RPMI7951 (cell line): Measurements from ENCODE around the gene GRHPR. TPM values are rescaled to one million over a fixed set of nuclear protein-coding genes. Genes with fewer than 3 reads are reported as not detected.

Experiments used
- DNase-seq: peaks from one replicate; pipeline ENCODE4 v3.0.0-alpha.2; 2012; ENCODE audit warnings: low read depth
- total RNA-seq: library from RNA; depleted of rRNA; stranded (reverse); fragments of >200 nt; shearing (Covaris generic); gene quantifications from 2 replicates; pipeline ENCODE4 v1.2.3, GENCODE V29; 2014

Gene GRHPR
- total RNA-seq, 1 experiment from 2014 or later = 129 TPM

DNA sequence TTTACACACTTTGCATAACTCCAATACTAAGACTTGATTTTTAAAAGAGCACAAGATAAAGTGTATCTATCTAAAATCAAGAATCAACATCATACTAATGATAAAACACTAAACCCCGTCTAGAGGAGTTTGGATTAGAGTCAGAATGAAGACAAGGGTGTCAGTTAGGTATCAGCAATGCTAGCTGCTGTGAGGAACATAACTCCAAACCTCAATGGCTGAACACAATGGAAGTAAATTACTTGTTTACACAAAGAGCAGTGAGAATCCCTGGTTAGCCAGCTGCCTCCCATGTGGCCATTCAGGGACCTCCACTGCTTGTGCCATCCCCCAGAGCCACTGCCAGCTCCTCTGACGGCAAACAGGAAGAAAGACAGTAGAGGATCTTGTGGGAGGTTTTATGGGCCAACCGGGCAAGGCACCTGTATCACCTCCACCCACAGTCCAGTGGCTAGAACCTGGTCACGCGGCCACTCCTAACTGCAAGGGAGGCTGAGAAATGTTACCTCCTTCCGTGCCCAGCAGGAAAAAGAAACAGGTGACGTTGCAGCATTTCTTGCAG is 24.0 kb upstream of the GRHPR start:
- DNase-seq = no peak

DNA sequence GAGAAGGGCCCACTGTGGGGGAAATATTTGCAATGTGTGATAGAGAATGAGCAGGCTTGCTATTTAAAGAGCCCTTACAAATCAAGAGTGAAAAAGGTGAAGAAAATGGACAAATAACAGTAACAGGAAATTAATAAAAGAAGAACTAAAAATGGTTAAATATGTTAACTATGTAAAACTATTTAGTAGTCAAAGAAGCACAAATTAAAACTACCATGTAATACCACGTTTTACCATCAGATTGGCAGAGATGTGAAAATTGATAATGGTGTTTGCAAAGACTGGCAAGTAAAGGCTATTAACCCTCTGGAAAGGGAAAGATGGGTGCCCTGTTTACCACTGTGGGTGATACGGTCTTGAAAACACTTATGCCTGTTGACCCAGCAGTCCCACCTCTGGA is 23.2 kb upstream of the GRHPR start:
- no peak for DNase-seq

DNA sequence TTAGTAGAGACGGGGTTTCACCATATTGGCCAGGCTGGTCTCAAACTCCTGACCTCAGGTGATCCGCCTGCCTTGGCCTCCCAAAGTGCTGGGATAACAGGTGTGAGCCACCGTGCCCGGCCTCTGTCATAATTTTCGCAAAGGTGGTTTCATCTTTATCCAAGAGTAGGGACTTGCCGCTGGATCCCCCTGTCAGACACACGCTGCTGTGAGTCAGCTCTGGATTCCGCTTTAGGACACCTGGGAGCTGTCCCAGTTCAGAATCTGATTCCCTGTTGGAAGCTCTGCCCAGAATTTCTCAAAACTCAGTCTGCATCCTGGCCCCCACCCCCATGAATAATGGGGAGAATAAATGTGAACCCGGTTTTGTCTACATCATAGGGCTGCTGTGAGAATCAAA is 17.9 kb upstream of the GRHPR start:
- no peak for DNase-seq

DNA sequence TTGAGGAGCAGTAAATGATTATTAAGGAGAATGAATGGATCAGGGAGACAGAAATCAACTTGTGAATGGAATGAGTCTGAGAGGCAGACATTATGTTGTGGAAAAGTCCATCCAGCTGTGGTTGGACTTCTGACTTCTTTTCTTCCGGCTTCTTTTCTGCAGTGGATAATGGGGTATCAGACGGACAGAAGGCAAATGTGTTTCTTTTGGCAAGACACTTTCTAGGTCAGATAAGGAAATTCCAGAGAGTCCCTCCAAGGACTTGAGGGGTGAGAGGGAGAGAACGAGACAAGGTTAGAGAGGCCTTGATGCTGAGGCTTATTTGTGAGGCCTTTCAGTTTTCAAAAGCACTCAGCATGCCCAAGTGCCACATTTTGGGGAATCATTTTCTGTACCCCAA is 17.1 kb upstream of the GRHPR start:
- DNase-seq = no peak

DNA sequence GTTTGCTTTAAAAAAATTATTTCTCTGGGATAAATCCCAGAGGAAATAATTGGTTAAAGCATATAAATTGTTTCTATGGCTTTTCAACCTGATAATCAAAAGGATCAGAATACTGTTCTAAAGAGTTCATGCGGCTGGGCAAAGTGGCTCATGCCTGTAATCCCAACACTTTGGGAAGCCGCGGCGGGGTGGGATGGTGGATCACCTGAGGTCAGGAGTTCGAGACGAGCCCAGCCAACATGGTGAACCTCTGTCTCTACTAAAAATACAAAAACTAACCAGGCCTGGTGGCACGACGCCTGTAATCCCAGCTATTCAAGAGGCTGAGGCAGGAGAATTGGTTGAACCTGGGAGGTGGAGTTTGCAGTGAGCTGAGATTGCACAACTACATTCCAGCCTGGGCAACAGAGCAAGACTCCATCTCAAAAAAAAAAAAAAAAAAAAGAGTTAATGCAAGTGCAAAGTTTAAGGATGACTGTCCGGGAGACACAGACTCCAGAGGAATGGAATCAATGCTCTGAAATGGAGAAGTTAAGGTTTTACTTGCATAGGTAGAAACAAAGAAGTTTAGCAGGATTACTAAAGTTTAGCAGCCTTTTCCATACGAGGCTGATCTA is 16.6 kb upstream of the GRHPR start:
- no peak for DNase-seq

DNA sequence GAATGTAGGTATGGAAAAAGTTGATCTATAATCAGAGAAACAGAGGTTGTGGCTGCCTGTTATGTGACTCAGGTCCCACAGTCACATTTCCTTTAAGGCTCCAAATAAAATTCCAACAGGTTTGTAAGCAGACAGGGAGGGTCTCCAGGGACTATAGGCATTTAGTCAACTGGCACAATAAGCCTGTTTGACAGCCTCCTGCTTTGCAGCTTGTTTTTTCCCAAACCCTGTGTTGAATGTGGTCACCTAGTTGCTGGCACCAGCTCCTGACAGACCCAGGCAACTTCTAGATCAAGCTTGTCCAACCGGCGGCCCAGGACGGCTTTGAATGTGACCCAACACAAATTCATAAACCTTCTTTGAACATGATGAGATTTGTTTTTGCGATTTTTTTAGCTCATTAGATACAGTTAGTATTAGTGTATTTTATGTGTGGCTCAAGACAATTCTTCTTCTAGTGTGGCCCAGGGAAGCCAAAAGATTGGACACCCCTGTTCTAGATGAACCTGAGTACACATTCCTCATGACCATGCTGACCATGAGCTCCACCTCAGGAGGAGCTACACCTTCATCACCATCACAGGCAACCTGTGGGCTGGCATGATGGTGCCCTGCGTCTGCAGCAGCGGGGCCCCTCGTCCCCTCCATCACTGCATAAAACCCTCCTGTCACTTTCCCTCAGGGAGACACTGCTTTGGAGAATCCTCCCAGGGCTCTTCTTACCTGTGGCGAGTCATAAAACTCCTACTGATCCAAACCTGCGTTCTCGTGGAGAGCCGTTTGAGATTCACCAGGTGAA is 15.7 kb upstream of the GRHPR start:
- no peak for DNase-seq

DNA sequence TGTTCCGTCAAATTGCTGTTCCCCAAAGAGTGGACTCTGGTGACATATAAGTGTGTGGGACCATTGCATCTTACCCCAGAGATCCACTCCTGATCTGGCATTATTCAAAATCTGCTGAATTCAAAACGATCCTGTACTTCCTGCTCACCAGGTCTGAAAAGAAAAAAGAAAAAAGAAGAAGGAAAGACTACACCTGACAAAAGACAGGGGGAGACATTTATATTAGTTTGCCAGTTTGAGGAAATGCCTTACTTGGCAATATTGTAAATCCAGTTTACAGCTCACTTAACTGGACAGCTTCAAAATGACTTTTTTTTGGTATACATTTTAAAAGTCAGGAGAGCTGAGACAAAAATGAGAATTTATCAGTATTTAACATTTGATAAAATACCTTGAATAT is 15.0 kb upstream of the GRHPR start:
- no peak for DNase-seq

DNA sequence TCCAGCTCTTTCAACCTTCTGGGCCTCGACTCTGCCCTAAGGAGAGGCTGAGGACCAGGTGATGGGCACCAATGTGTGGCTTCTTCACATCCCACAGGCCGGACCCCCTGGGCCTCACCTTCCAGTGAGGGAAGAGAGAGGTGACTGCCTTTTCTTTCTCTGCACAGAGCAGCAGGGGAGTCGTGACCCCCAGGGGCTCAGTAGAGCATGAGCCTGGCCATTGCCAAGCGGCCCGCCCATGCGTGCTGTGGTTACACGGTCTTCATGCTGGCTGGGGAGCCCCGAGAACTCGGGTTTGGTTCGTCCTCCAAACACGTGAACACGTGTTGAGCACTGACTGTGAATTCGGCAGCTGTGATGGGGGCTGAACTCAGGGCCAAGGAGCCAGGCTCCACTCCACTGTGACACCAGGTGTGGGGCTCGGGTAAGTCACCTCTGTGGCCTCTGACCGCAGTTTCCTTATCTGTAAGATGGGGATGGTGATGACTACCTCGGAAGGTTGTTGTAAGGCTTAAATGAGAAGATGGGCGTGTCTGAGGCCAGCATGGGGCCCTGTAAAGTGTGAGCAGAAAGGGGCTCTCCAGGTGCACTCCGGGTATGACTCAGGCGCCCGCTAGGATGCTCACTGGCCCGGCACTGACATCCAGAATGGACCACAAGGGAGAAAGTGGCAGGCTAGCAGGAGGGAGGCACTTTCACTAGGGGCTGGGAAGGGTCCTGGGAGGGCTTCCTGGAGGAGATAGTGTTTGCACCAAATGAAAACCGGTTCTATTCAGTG is 13.4 kb upstream of the GRHPR start:
- no peak for DNase-seq

DNA sequence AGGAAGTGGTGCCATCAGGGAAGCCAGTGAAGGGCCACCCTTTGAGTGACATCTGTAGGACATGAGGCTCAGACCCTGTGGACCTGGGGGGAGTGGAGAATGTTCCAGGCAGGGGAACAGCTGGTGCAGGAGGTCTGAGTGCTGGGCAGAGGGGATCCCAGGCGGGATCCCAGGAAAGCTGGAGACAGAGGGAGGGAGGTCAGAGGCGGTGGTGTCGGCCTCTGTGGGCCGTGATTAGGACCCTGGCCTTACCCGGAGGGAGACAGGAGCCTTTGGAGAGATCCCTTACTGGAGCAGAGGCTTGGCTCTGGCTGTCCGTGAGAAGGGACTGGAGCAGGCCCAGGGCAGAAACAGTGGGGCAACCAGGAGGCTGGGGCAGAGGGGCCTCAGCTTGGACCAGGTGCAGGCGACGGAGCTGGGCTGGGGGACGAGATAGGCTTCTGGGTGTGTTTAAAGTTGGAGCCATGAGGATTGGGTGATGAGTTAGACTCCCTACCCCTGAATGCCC is 12.1 kb upstream of the GRHPR start:
- no peak for DNase-seq

DNA sequence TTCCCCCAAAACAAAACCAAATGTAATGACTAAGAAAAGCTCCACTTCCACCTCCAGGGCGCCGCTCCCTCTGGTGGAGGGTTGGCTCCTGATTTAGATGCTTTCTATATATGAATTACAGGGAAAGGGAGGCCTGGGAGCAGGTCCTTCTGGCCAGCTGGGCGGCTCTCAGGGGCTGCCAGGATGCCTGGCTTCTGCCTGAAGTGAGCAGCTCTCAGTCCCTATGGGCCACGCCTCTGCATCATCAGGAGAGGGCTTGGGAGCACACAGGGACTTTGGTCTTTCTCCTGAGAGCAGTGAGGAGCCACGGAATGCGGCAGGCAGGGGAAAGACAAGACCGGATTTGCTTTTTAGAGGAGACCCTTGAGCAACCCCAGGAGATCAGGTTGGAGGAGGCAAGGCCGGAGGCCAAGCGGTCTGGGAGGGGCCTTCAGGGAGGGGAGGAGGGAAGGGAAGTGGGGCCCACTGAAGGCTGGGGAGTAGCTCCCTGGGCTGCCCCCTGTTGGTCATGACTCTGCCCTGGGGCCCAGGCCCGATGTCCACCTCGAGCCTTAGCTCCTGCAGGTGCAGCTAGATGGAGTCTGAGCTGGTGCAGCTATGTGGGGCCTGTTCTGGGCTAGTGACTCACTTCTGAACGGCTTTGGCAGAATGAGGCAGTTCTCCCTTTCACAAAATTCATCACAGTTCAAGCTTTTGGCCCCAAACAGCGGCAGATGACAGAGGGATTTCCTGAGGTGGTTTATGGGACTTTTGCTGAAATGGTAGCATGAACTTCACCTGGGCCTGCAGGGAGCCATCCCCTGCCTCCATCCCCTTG is 11.3 kb upstream of the GRHPR start:
- peak; percentile 36 for DNase-seq

DNA sequence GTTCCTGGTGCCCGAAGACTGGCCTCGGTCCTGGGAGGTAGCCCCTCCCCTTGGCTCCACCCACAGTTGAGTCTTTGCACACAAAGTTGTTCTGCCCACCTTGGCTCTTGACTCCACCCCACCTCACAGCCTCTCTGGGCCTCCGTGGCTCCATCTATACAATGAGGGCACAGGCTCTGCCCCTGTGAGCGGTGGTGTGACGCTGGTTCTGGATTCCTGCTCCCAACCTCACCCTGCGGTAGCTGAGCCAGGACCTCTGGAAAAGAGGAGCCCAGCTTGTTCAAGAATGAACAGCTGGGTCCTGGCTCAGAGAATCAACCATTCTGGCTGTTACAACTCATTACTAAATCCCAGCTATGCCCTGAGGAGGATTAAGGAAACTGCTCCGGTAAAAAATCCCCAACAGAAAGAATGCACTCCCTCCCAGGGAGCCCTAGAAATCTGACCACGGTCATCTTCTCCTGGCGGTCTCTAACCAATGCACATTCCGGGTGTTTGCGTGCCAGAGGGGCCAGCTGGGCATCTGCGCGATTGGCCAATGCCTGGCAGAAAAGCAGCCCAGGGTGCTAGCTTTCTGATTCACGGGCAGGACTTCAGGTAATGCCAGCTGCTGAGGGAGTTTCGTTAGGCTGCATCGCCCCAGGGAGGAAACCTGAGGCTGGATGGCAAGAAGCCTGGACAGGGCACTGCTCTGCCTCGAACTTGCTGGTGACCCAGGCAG is 9.9 kb upstream of the GRHPR start:
- peak; percentile 95 for DNase-seq

DNA sequence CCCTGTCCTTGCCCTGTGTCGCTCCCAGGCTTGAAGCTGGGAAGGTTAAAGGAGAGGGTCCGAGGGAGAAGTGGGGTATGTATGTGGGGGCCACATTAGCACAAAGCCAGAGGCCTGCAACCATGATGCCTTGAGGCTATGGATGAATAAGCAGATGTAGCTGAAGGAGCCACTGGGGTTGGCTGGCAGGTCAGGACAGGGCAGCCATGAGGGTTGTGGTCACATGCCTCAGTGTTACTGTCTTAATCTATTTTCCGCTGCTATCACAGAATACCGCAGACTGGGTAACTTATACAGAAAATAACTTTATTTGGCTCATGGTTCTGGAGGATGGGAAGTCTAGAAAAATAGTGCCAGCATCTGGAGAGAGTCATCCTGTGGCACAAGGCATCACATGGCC is 9.2 kb upstream of the GRHPR start:
- peak; percentile 92 for DNase-seq

DNA sequence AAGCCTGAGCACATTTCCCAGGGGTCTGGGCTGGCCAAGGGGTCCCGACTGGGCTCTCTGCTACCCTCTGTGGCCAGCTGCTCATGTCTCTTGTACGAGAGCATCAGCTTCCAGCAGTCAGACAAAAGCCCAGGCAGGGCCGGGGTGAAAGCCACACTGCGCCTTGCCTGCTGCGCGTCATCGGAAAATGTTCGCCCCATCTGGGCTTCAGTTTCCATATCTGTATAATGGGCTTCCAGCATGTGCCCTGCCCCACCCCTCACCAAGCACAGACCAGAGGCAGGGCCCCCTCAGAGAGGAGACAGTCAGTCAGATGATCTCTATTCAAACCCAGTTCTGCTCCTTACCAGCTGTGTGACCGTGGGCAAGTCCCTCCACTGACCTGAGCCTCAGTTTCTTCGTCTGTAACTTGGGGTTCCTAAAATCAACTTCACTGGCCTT is 8.0 kb upstream of the GRHPR start:
- no peak for DNase-seq

DNA sequence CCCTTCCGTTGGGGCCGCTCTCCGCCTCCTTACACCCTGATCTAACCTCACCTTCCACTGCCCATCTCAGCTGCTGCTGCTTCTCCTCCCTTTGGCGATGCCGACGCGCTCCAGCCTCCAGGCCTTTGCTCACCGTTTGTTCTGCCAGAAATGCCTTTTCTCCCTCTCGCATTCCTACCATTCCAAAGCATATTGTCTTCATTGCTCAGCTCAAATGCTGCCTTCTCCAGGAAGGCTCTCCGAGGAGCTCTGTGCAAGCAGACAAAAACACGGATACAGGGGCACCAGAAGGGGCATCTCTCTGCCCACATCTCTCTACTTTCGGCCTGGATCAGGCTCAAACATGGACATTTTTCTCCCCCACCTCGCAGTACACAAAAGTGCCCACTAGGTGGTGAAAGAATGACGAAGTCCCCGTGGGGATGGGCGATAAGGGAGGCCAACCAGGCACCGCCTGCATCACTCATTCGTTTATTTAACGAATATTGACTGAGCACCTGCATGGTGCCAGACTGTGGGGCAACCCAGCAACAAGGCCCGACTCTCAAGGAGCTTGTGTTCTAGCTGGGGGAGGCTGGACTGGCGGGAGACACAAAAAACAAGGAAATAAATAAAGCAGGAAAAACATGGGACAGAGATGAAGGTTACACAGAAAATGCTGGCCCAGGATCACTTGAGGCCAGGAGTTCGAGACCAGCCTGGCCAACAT is 7.3 kb upstream of the GRHPR start:
- peak; percentile 73 for DNase-seq

DNA sequence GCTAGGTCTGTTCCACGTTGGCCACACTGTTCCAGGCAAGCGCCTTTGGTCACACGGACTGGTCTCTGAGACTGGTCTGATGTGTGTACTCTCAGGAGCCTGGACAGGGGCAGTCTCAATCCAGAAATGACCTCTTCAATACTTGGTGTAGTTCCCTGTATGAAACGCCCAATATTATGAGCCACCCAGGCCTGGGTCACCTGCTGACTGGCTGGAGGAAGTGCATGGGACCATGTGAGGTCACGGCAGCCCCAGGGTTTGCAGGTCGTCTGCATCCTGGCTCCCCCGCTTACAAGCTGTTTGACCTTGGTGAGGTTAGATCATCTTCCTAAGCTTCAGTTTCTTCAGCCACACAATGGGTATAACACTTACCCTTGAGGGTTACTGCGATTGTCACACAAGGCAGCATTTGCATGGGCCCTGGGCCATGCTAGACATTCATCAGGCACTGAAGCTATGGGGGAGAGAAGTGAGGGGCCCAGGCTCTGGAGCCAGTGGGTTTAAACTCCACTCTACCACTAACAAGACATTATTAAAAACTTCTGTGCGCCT is 5.2 kb upstream of the GRHPR start:
- no peak for DNase-seq

DNA sequence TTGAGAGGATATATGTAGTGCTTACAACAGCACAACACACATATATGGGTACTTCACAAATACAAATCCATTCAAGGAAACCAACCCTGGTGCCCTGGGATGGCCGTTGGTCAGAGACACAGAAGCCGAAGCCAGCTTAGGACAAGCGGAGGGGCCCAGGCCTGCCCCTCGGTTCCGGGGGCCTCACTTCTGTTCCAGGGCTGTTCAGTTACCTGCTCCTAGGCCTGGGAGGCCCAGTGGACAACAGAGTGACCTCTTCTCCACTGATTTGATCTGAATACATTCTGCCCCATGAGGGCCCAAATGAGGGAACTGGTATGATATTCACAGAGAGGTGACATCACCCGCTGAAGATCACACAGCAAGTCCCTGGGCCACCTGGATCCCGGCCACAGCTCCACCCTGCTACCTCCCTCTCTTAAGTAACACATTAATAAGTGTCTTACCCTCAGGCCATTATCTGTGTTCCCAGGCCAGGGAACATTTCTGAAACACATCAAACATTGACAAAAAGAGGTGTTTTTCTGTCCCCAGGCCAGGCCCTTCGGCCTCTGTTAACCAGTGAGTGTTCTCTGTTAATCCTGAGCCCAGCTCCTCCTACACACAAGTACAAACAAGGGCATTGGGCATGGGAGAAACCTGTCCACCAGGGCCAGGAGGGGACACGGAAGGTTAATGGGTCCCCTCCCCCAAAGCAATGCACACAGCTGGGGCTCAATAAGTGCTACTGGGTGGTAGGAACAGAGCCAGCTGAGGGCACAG is 4.5 kb upstream of the GRHPR start:
- no peak for DNase-seq

DNA sequence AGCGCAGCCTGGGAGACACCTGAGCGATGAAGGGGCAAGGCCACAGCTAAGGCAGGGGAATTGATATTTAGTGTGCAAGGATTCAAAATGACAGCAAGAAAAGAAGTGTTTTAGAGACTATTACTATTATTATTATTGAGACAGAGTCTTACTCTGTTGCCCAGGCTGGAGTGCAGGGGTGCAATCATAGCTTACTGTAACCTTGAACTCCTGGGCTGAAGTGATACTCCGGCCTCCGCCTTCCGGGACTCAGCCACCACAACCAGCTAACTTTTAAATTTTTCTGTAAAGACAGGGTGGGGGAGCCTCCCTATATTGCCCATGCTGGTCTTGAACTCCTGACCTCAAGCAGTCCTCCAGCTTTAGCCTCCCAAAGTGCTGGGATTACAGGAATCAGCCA is 3.3 kb upstream of the GRHPR start:
- no peak for DNase-seq

DNA sequence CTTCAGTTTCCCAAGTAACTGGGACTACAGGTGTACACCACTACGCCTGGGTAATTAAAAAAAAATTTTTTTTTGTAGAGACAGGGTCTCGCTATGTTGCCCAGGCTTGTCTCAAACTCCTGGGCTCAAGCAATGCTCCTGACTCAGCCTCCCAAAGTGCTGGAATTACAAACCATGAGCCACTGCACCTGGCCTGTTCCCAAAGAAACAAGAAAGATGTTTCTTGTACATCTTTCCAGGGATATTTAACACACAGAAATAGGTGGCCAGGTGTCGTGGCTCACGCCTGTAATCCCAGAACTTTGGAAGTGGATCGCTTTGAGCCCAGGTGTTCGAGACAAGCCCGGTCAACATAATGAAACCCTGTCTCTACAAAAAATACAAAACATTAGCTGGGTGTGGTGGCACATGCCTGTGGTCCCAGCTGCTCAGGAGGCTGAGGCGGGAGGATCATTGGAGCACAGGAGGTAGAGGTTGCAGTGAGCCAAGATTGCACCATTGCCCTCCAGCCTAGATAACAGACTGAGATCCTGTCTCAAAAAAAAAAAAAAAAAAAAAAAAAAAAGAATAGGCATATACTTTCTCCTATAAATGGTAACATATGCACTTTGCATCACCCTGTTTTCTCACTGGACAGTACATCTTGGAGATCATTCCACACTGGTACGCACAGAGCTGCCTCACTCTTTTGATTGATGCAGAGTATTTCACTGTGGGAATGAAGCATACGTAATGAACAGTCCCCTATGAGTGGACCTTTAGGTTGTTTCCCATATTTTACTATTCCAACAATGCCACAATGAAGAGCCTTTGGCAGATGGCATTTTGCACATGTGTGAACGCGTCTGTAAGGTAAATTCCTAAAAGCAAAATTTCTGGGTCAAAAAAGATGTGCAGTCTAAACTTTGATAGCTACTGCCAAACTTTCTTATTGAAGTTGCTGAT is 2.0 kb upstream of the GRHPR start:
- DNase-seq = no peak
